GM19193 (cell line): Measurements from ENCODE around the gene ATXN7L1.

Experiments
- POLR2A ChIP-seq: IDR thresholded peaks from 4 replicates; pipeline ENCODE4 v1.6.1; 2011; ENCODE audit not compliant: insufficient read depth, insufficient read length; ENCODE audit errors: extremely low read depth

ATXN7L1 gene, protein sequence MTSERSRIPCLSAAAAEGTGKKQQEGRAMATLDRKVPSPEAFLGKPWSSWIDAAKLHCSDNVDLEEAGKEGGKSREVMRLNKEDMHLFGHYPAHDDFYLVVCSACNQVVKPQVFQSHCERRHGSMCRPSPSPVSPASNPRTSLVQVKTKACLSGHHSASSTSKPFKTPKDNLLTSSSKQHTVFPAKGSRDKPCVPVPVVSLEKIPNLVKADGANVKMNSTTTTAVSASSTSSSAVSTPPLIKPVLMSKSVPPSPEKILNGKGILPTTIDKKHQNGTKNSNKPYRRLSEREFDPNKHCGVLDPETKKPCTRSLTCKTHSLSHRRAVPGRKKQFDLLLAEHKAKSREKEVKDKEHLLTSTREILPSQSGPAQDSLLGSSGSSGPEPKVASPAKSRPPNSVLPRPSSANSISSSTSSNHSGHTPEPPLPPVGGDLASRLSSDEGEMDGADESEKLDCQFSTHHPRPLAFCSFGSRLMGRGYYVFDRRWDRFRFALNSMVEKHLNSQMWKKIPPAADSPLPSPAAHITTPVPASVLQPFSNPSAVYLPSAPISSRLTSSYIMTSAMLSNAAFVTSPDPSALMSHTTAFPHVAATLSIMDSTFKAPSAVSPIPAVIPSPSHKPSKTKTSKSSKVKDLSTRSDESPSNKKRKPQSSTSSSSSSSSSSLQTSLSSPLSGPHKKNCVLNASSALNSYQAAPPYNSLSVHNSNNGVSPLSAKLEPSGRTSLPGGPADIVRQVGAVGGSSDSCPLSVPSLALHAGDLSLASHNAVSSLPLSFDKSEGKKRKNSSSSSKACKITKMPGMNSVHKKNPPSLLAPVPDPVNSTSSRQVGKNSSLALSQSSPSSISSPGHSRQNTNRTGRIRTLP

DNA sequence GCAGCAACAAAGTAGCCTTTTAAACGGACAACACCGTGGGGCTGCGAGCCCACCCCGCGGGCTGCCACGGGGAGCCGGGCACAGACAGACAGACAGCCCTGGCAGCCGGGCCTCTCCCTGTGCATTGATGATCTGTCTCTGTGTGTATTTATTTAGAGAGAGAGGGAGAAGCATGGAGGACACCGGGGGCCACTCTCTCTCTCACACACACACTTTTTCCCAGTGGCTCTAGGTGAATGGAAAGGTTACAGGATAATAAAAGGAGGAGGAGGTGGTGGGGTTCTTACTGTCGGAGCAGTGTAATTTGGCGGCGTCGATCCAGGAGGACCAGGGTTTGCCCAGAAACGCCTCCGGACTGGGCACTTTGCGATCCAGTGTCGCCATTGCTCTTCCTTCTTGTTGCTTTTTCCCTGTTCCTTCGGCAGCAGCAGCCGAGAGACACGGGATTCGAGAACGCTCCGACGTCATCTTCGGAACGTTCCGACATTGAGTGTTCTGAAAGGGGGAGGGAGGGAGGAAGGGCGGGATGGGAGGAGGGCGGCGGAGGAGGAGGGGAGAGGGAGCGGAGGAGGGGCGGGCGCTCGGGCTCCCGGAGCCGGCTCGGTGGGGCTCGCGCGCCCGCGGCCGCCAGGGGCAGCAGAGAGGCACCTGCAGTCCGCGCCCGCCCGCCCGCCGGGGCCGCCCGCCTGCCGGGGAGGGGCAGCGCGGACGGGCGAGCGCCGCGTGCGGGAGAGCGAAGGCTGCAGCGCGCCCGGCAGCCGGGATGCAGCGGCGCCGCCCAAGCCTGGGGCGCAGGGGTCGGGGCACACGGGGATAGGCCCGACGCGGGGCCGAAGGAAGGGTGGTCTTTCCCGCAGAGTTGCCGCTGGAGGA lies at the start of gene ATXN7L1:
ATXN7L1 (minus strand) TSS at position 509 of the 873 bp plus-strand sequence; CDS start at position 468, 41 bp downstream.
- TF ChIP-seq POLR2A: no peak

DNA sequence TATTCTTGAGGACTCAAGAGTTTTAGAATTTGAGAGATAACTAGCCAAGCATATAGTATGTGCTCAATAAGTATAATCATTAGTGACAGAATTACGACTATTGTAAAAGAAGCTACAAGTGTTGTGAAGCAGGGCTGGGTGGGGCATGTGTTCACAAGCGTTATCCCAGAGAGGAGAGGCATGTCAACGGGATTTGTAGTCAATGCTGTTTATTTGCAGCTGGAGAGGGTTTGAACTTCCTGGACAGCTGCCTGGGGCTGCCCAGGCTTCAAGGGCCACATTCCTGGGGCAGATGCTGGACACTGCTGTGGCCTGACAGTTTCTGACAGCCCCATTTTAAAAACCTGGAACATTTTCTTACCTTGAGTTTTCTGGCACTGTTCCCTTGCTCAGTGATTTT lies 49.7 kb upstream of the ATXN7L1 start:
- no peak for TF ChIP-seq POLR2A

DNA sequence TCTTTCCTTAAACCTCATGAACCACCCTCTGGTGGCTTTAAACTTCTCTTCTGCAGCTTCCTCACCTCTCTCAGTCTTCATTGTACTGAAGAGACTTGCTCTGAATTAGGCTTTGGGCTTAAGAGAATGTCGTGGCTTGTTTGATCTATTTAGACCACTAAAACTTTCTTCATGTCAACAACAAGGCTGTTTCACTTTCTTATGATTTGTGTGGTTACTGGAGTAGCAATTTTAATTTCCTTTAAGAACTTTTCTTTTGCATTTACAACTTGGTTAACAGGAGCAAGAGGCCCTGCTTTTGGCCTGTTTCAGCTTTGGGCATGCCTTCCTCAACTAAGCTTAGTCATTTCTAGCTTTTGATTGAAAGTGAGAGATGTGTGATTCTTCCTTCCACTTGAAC lies 48.5 kb upstream of the ATXN7L1 start:
- no peak for TF ChIP-seq POLR2A

DNA sequence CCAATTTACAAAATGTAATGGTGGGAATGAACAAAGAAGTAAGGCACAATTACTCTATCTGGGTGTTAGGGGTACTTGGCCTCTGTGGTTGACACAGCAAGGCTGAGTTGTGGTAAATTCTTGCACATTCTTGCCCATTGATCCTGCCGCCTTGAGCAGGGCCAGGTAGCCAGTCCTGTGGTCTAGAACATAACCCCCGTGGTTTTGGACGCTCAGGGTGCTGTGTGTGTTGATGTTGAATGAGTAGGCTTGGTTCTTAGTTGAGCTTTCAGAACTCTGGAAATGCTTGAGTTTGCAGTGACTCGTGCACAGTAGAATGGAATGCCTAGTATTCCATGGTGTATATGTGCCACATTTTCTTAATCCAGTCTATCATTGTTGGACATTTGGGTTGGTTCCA lies 44.4 kb upstream of the ATXN7L1 start:
- no peak for TF ChIP-seq POLR2A

DNA sequence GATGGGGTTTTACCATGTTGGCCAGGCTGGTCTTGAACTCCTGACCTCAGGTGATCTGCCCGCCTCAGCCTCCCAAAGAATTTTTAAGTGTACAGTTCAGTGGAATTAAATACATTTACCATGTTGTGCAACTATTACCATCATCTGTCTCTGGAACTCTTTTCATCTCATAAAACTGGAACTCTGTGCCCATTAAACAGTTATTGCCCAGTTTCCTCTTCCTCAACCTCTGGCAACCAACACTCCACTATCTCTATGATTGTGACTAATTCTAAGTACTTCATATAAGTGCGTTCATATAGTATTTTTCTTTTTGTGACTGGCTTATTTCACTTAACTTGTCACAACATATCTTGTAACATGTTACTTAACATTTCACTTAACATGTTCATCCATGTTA lies 41.3 kb upstream of the ATXN7L1 start:
- no peak for TF ChIP-seq POLR2A

DNA sequence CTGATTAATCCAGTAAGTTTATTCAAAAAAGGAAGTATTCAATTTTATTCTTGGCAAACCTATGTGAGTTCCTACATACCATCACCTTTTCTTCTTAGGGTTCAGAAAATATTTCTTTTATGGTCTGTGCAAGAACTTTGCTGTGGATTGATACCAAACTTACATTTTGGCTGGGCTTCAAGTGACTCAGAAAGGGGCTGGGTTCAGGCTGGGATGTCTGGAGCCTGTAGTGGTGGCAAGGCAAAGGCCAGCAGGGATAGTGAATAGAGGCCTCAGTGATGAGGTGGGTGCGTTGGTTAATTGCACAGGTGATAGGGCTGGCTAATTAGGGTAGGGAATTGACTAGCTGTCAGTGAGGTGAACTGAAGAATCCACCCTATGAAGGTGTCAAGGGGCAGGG lies 40.2 kb upstream of the ATXN7L1 start:
- TF ChIP-seq POLR2A: no peak

DNA sequence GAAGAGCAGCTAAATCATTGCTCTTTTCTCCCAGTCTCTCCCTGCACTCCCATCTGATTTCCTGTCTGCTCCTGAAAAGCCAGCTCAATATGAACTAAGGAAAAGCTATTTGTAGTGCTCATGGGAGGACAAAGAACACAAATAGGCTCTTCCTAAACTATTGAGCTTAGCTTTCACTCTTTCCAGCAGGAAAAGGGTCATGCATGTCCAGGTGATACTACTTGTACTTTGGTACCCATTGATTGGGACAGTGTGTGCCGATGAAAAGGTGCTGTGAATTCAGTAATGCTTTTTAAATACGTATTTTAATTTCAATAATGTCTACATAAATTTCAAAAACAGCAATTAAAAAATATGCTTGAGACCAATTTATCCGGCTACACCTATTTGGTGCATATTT lies 37.5 kb upstream of the ATXN7L1 start:
- TF ChIP-seq POLR2A: no peak

DNA sequence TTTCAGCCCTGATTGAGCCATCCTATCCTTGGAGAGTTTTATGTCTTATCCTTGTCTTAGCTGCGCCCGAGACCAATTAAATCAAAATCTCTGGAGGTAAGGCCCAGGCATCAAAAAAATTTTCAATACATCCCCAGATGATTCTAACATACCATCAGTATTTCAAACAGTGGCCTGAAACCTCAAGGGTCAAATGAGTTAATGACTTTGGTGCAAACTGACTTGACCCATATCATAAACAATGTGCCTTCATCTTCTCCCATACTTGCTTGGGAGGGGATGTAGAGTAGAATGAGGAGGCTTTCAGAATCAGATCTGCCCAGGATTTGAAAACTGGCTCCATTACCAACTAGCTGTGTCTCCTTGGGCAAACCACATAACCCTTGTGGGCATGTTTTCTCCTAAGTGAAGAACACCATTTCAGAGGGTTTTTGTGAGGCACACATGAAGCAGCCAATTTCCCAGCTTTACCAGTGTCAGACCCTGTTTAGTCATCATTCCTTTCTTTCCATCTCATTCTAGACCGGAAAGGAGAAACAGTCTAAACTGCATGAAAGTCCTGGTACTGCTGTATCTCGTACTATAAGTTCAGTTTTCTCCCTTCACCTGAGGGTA lies 35.7 kb upstream of the ATXN7L1 start:
- no peak for TF ChIP-seq POLR2A

DNA sequence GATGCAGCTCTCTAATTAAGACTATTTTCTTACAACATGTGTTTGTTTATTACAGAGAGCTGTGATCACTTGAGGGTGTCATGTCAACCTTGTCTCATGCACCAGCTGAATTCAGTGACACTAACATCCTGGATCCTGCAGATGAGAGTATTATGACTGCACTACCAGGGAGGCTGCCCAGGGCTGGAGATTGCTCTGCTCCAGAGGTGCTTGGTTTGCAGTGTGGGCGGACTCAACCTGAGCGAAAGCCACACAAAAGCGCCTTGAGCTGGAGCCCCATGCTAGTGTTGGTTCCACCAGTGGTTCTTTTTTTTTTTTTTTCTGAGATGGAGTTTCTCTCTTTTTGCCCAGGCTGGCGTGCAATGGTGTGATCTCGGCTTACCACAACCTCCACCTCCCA lies 33.8 kb upstream of the ATXN7L1 start:
- TF ChIP-seq POLR2A: no peak

DNA sequence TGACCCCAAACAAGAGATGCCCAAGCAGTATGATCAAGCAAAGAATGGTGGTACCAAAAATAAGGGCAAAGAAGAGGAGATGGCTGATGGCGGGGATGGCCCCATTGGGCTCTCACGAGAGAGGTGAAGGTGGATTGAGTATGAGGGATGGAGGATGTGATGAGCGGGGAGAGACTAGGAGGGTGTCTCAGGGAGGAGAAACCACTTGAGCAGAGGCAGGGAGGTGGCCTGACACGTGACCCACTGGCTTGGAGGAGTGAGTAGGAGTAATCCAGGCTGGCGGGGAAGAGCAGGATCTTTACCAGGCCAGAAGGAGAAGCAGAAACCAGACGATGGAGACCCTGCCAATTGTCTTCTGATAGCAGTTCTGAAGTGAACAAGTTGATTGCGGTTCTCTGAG lies 33.3 kb upstream of the ATXN7L1 start:
- TF ChIP-seq POLR2A: no peak

DNA sequence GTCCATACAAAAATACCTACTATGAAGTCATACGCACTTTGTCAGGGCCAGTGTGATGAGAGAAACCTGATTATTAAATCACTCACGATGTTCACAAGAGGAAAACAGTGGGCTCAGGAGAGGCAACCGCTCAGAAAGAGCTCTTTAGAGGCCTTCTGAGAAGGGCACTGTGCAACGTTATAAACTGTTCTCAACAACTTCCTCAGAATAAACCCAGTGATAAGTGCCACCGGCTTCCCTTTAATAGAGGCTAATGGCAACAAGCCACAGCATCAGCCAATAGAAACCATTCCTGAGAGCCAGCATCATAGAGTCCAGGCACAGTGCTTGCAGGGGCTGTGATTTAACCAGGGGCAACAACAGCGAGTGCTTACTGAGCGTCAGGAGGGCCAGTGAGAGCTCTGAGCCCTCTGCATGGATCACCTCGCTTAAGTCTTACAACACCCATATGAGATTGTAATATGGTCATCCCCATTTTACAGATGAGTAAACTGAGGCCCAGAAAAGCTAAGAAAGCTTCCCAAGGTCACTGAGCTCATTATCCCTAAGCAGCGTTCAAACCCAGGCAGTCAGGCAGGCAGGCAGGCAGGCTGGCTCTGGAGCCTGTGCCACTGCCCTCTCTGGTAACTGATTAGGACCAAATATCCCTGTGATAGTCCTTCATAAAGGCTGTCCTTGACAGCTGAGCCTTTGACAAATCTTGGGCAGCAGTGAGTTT lies 30.9 kb upstream of the ATXN7L1 start:
- TF ChIP-seq POLR2A: no peak

DNA sequence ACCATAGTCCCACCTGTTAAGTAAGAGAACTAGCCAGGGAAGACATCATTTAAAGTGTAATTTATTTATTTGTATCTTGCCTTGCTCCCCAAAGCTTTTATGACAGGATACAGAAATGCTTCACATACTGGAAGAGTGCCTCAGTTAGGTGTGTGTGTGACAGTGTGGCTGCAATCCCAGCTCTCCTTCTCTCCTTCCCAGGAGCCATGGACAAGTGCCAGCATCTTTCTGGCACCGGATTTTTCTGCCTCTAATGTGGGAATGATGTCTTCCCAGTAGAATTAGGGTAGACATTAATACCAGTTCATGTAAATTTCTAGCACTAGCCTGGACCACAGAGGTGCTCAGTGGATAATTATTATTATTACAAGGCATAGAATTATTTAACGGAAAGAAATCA lies 30.3 kb upstream of the ATXN7L1 start:
- no peak for TF ChIP-seq POLR2A

DNA sequence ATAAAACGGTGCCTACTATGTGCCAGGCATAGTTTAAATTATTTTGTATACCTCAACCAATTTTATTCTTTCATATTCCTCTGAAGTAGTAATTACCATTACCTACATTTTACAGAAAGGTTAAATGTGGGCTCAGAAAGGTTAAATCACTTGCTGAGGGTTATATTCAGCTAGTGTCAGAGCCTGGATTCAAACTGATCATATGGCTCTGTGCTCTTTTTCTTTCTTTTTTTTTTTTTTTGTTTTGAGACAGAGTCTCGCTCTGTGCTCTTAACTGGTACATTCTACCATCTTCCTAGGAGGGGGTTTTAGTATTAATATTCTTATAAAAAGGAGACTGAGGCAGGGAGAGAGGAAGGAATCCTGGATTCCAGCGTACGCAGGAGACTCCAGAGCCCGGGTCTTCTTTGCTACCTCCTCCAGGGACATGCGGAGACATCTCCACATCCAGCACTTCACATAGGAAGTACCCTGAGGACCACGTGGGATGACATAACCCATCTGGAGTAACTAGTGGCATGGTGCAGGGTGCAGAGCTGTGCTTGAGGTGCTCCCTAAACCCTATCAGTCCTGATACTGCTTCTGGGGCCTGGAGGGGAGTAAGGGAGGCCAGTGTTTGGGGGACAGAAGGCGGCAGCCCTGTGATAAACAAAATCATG lies 29.6 kb upstream of the ATXN7L1 start:
- TF ChIP-seq POLR2A: no peak

DNA sequence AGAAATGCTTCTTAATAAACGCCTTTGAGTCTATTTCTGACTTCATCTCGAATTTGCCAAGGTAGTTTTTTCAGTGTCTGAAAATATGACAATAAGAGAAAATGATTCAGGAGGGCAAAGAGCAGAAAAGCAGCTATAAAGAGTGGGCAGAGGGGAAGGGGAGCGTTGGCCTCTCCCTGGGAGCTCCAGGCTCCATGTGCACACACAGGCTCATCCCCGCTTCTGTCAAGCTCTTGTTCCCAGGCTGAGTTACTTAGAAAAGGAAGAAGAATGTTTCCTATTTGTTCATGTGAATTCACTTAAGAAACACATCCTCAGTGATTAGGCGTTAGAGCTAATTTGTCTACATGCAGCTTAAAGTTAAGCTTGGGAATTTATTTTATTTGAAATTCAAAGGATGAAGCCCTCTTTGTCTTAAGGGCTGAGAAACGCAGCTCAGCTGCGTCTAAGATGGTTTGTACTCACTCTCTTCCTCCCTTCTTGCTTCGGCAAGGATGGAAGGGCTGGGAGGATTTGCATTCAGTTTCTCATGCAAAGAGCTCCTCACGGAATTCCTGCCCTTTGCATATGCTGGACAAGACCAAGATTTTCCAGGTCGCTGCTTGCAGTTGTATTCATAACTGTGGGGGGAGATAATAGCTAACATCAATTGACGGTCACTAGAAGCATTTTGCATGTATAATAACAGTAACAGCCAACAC lies 29.0 kb upstream of the ATXN7L1 start:
- TF ChIP-seq POLR2A: no peak

DNA sequence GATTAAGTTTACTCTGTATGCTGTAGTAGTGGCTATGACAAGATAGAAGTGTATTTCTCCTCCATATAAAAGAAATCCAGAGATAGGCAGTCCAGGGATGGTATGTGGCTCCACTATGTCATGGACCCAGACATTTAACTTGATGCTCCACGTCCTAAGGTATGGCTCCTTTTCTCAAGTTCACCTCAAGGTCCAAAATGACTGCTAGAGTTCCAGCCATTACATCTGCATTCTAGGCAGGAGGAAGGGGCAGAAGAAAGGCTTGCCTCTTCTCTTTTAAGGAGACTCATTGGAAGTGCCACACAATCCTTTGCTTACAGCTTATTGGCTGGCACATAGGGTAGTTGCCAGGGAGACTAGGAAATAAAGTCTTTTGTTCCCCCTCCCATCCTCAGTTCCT lies 27.7 kb upstream of the ATXN7L1 start:
- no peak for TF ChIP-seq POLR2A
